Activated gamma-delta T cell treated with anti-CD3 and anti-CD28 coated beads, Interleukin-2, amount 50 U/mL, for 16 hours (primary cell): ENCODE measurements around the gene PACSIN1.
A peak's percentile ranks its signal among the peaks of the same experiment; 100 is the strongest.
"Not testable (repeated sequence)": the region's sequence is repeated elsewhere in the genome, so short reads cannot be mapped to it uniquely, and the experiment has no call there.

Source experiments
- DNase-seq: peaks from one replicate; pipeline ENCODE4 v3.0.0-alpha.2; 2020; ENCODE audit warnings: low read depth

The PACSIN1 gene

DNA sequence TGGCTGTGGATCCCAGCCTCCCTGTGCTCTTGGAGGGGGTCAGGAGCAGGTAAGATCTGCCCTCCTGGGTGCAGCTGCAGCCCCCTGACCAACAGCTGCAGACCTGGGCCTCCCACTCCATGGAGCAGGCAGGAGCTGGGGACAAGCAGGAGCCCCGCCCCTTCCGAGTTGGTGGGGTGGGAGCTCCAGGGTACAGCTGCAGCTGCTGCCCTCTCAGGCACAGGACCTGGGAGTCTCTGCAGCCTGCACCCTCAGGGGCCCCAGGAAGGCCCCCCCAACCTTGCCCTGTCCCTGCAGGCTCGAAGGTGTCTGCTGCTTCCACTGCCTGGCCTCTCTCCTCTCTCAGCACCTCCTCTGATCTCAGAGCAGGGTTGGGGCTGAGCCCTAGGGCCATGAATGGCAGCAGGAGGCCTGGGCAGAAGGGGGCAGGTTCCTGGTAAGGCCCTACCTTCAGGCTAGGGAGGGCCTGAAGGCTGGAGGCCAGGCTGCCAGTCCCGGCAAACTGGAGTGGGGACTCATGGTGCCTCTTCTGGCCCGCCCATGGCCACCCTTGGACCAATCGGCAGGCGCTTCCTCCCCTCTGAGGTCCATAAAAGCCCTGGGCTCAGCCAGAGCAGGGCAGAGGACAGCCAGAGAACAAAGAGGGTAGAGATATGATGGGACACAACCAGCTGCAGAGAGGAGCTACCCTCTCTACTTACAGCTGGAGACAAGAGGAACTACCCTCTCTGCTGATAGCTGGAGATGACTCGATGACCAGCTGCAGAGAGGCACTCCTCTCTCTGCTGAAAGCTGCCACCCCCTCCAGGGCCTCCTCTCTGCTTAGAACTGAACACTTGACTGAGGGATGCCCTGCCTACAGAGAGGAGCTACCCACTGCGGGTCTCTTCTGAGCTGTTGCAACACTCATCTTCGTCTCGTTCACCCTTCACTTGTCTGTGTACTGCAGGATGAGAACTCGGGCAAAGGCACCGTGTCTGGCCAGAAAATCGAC lies 7.8 kb upstream of the PACSIN1 start:
- no peak for DNase-seq

DNA sequence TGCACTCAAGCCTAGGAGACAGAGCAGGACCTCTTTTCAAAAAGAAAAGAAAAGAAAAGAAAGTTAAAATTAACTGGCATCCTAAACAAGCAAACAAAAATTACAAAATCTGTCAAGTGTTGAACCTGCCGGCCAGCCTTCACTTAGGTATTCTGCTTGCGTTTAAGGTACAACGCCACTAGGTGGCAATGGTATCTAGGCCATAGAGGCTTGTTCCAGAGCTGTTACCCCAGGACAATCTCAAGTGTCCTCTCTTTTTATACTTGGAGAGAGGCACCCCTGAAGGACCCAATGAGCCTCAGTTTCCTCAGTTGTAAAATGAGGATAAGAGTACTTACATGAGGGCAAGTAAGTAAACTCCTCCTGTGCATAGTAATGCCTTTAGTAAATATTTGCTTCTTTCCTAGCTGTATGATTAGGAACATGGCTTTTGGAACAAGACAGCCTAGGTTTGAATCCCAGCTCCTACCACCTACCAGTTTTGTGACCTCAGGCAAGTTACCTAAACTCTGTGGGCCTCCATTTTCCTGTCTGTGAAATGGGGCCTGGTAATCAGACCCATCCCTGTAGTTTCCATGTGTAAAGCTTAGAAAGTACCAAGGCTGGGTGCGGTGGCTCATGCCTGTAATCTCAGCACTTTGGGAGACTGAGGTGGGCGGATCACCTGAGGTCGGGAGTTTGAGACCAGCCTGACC lies 5.8 kb upstream of the PACSIN1 start:
- DNase-seq = peak; percentile 38

- no peak for DNase-seq
These were observed 4.9 kb upstream of the PACSIN1 start for GRCh38 chr6:34460796-34461507.

DNA sequence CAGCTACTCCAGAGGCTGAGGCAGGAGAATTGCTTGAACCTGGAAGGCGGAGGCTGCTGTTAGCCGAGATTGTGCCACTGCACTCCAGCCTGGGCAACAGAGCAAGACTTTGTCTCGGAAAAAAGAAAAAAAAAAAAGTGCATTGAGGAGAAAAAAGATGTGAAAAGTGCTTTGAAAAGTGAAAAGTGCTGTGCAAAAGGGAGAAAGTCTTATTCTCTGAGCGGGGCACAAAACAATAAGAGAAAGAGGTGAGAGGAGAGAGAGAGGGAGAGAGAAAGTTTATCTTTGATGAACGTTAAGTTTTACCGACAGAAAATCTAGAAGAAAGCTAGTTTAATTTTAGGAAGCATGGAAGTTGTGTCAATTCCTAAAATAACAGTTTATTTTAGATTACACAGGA lies 3.9 kb upstream of the PACSIN1 start:
- no peak for DNase-seq

DNA sequence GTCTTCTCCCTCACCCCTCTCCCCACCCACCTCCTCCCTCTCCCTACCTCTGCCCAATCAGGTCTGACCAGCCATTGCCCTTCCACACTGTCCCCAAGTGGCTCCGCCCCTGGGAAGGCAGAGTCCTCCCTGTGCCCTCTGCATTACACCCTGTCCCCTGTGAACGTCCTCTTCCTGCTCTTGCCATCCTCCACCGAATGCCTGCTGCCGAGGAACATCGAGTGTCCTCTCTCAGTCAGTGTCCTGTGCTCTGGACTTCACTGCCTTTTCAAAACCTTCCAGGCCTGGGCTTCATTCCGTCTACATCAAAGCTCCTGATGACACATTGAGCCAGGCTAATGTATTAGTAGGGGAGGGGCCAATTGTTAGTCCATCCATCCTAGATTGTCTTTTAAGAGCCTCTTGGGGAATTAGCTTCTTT lies 3.3 kb upstream of the PACSIN1 start:
- no peak for DNase-seq

DNA sequence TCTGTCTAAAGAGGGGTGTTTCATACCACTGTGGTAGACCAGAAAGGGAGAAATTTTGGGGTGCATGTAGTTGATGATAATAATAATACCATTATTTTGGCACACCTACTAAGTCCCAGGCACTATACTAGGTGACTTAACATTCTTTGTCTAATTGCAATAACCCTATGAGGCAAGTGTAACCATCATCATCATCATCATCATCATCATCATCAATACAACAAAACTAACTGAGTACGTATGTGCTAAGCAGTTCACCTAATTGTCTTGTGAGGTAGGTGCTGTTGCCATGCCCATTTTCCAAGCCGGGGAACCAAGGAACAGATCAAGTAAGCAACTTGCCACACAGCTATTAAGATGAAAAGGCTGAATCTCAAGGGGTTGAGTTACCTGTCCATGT lies 2.6 kb upstream of the PACSIN1 start:
- DNase-seq = no peak

DNA sequence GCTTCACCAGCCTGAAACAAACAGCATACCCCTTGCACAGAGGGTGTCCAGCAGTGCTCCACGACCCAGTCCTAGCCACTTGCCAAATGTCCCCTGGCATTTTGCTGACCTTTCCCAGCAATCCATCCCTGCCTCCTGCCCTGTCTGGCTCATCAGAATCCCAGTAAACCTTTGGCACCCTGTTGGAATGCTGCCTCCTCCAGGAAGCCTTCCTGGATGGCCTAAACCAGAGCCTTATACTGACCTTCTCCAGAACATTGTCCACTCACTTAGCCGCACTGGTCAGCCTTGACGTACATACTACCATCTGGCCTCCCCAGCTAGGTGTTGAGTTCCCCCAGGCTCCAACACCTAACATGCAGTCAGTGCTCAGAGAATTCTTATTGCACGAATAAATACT lies 2.0 kb upstream of the PACSIN1 start:
- DNase-seq = no peak

- DNase-seq = no peak
These were observed 638 bp downstream of the PACSIN1 start for GRCh38 chr6:34466242-34467185.

DNA sequence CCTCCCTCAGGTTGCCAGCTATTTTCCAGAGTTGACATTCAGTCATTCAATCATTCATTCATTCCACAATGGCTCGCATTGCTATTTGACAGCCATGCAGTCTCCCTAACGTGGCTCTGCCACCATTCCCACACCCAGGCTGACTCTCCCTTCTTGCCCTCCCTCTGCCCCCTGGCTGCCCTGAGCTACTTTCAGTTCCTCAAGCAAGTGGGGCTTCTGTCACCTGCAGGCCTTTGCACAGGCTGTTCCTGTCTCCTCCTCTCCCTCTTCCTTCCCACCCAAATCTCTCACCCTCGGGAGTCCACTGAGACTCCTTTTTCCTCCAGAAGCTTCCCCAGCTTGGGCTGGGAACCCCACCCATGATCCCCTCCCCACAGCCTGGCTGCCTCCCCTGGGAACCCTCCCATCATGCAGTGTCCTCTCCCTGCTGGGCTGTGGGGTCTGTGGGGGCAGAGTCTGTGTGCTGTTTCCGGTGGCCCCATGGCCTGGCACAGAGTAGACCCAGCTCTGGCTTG lies 2.6 kb downstream of the PACSIN1 start:
- no peak for DNase-seq

- DNase-seq = no peak
These were observed 3.6 kb downstream of the PACSIN1 start for GRCh38 chr6:34469499-34469898.

- DNase-seq = no peak
These were observed 6.5 kb downstream of the PACSIN1 start for GRCh38 chr6:34472425-34472824.

GRCh38 chr6:34473967-34474366 lies 8.1 kb downstream of the PACSIN1 start:
- no peak for DNase-seq

DNA sequence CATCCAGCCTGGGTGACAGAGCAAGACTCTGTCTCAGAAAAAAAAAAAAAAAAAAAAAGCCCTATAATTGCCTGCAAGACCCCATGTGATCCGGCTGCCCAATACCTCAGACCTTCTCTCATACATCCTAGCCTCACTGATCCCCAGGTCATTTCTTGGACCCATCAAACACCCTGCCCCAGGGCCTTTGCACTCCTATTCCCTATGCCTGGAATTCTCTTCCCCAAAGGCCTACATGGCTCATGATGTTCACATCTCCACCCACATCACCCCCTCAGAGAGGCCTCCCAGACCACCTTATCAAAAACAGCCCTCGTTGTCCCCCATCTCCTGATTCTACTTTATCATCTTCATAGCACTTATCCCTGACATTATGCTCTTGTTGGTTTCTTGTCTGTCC lies 8.9 kb downstream of the PACSIN1 start:
- DNase-seq = no peak

DNA sequence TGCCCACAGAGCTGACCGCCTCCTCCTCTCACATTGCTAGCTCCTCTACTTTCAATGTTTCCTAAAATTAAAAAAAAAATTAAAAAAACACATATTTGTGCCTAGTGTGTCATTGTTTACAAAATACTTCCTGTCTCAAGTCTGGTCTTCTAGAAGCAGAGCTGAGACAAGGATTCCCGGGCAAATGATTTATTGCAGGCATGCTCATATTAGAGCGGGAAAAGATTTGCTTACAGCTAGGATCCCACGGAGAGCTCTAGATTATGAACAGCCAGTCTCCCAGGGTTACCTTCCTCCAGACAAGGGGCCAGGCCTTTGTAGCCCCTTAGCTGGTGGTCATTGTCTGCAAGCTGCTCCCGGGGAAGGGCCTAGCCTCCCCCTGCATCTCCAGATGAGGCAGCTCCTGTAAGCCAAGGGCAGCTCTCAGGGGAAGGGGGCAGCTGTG lies 9.4 kb downstream of the PACSIN1 start:
- no peak for DNase-seq

DNA sequence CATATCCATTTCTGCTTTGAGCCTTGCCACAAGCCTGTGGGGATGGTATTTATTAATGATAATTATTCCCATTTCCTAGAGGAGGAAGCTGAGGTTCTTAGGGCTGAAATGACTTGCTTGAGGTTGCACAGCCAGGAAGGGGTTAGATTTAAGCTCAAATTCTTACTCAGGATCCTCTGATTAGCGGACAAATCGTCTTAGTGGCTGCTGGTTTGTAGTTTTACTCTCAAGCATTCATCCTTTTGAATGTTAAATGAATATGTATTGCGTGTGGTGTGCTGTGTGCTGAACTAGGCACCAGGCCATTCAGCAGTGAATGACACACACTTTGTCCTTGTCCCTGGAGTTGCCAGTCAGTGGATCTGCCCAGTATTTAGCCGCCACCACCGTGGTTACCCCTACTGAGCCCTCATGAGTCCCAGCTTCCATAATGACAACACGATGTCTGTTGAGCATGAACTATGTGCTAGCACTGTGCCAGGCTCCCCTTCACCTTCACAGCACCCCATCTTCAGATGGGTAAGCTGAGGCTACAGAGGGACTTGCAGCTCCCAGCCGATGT lies 10.0 kb downstream of the PACSIN1 start:
- DNase-seq = no peak

DNA sequence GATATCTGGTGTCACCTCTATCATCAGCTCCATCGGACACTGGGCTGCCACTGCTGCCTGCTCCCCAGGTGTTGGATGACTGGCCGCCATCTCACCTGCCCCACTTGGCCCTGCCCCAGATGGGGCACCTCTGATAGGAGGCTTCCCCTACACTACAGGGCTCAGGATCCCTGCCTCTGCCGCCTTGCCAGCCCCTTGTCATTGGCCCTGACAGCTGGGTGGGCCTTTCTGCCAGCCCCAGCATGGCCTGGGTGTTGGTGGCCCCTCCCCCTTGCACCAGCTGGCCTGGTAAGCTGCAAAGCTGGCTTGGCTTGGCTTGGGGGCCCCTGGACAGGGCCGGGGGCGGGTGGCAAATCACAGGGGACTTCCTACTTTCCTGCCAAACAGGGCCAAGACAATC lies 10.6 kb downstream of the PACSIN1 start:
- DNase-seq = no peak

DNA sequence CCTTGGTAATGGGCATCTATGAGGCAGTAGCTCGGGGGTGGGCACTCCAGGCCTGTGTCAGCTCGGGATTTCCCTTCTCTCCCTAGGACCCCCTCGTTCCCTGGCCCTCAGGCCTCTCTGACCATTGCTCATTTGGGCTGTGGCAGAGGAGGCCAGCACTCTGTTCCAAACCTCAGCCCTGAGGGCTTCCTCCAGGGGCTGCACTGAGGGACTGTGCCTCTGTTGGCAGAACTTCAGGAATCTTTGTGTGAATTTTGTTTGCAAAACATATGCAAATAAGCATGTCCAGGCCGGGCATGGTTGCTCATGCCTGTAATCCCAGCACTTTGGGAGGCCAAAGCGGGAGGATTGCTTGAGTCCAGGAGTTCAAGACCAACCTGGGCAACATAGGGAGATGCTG lies 11.0 kb downstream of the PACSIN1 start:
- no peak for DNase-seq

- DNase-seq = no peak
These were observed 12.9 kb downstream of the PACSIN1 start for GRCh38 chr6:34478796-34479195.

GRCh38 chr6:34483781-34484180 lies 17.9 kb downstream of the PACSIN1 start:
- DNase-seq = not testable (repeated sequence)

GRCh38 chr6:34484391-34484790 lies 18.5 kb downstream of the PACSIN1 start:
- DNase-seq = no peak

GRCh38 chr6:34484899-34485298 lies 19.0 kb downstream of the PACSIN1 start:
- DNase-seq = peak; percentile 66
